WI38 (cell line): ENCODE data around the gene NPPC.

Experiments
- H3K4me3 ChIP-seq: 2 replicates; pipeline ENCODE4 v1.5.1; 2011; ENCODE audit warnings: low read depth, mild to moderate bottlenecking, control low read depth, low read length
- TF ChIP-seq, protein P1 (sequence below): IDR thresholded peaks from 2 replicates; pipeline ENCODE4 v1.5.1; 2012; ENCODE audit warnings: low read depth, mild to moderate bottlenecking, control low read depth, low read length

The NPPC gene, protein sequence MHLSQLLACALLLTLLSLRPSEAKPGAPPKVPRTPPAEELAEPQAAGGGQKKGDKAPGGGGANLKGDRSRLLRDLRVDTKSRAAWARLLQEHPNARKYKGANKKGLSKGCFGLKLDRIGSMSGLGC

DNA sequence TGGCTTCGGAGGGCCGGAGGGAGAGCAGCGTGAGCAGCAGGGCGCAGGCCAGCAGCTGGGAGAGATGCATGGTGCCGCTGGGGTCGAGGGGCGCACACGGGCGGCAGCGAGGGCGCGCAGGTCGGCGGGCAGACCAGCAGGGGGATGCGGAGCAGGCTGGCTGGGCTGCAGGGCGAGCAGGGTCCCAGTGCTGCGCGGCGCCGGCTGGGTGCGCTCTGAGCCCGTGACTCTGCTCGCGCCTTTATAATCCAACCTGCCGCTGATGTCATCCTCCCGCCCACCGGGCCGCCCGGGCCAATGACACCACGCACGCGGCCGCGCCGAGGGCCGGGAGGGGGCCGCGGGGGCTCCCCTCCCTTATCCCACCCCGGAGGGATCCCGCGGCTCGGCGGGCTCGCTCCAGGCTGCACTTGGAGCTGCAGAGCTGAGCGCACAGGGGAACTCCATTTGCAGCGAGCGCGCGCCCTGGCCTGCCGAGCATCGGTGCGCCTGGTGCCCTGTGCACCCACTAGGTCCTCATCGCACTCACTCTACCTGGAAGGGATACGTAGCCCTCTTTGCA lies at the start of gene NPPC:
Gene NPPC, minus strand, starts transcription at position 217 of the 562 bp plus-strand sequence. Its CDS starts 147 bp downstream, at position 70.
- TF ChIP-seq, protein P1, sequence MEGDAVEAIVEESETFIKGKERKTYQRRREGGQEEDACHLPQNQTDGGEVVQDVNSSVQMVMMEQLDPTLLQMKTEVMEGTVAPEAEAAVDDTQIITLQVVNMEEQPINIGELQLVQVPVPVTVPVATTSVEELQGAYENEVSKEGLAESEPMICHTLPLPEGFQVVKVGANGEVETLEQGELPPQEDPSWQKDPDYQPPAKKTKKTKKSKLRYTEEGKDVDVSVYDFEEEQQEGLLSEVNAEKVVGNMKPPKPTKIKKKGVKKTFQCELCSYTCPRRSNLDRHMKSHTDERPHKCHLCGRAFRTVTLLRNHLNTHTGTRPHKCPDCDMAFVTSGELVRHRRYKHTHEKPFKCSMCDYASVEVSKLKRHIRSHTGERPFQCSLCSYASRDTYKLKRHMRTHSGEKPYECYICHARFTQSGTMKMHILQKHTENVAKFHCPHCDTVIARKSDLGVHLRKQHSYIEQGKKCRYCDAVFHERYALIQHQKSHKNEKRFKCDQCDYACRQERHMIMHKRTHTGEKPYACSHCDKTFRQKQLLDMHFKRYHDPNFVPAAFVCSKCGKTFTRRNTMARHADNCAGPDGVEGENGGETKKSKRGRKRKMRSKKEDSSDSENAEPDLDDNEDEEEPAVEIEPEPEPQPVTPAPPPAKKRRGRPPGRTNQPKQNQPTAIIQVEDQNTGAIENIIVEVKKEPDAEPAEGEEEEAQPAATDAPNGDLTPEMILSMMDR: no peak
- H3K4me3 ChIP-seq: peak within 1 kb of the TSS; percentile 37

DNA sequence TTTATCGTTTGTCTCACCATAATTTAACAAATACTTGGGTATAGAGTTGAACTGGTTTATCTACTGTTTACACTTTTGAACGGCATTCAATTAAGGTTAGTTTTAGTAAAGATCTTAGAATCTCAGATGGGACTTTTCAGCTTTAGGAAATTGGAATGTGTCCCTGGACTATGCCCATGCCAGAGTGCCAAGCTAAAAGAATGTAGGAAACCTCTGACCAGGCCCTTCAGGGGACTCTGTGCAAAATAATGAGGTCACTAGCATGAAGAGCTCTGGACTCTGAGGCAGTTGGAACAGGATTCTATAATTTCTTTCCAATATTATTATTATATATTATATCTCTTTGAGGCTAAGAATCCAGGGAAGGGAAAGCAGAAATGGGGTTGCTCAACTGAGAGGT lies 48.8 kb upstream of the NPPC start:
- TF ChIP-seq, protein P1: no peak
- no peak overlapping the region for H3K4me3 ChIP-seq

DNA sequence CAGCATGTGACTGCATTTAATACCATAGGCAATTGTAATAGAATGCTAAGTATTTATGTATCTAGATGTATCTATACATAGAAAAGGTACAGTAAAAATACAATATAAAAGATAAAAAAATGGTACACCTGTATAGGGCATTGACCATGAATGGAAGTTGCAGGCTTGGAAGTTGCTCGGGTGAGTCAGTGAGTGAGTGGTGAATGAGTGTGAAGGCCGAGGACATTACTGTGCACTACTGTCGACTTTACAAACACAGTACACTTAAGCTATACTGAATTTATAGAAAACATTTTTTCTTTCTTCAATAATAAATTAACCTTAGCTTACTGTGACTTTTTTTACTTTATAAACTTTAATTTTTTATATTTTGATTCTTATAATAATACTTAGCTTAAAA lies 44.3 kb upstream of the NPPC start:
- no peak overlapping the region for H3K4me3 ChIP-seq
- TF ChIP-seq, protein P1: no peak

DNA sequence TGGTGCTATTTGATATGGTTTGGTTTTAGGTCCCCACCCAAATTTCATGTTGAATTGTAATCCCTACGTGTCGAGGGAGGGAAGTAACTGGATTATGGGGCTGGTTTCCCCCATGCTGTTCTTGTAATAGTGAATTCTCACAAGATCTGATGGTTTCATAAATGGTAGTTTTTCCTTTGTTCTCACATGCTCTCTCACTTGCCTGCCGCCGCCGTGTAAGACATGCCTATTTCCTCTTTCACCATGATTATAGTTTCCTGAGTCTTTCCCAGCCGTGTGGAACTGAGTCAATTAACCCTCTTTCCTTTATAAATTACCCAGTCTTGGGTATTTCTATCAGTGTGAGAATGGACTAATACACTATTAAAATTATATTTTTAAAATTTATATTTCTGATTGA lies 42.6 kb upstream of the NPPC start:
- TF ChIP-seq, protein P1: no peak
- no peak overlapping the region for H3K4me3 ChIP-seq

DNA sequence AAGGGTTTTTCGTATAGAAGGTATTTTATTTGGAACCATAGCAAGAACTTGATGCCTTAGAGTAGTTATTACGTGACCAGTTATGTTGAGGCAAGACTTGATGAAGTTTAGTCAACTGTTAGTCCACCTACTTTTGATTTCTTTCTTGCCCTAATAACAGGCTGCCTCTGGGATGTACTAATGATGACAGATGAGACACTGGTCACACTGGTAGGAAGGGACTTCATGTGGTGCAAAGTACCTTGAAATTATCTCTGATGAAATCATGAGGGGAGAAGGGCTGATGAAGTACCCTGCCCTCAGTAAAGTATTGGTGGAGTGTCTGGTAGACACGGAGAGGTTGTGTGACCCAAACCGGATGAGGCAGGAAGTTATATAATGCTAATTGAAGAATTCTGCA lies 40.7 kb upstream of the NPPC start:
- no peak overlapping the region for H3K4me3 ChIP-seq
- TF ChIP-seq, protein P1: no peak

DNA sequence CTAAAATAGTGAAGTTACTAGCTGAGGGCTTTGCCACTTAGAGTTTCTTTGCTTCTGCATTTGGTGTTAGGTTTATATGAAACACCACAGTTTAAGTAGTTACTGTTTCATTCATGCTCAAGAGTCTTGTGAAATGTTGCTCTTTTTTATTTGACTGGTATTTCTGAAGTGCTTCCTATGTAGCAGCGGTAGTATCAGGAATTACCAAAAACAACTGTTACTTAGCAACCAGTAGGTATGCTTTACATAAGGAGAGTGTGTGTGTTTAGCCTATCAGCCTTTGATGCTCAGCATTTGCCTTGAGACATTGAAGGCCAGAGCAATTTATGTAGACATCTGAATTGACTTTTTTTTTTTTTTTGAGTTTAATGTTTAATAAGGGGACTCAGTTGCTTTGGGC lies 38.9 kb upstream of the NPPC start:
- TF ChIP-seq, protein P1: no peak
- H3K4me3 ChIP-seq: no peak overlapping the region

DNA sequence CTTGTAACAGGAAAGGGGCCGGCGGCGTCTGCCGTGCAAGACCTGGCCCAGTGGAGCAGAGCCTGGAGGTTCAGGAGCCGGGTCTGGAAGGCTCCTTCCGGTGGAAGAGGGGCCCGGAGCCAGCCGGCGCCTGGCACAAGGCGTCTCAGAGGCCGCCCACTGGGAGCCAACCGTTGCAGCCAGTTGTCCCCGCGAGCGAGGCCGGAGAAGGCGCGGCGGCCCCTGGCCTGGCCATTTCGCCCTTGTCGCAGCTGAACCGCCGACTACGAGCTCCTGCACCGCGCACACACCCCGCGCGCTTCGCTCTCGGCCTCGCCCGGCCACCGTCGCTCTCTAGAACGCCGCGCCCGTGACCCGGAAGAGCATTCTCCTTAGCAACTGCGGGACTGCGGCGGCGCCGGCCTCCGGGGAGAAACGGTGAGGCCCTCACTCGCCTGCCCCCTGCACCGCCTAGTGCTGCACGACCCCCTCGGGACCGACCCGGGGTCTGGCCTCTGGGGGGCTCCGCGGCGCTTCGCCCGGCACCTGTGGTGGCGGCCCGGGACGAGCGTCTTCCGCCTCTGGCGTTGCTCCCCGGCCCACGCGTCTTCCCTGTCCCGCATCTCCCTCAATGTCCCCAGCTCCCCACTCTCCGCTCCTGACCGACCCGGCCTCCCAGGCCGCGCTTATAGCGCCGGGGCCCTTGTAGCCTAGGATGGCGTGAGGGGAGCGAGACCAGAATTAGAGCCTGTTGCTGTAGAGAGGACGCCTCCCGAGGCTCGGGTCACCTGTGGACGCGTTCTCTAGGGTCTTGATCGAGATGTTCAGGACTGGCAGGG lies 35.4 kb upstream of the NPPC start, which contains the start of gene DIS3L2:
Gene DIS3L2, plus strand, starts transcription at position 365 of the 818 bp plus-strand sequence. CDS start 53,215 bp downstream, outside the sequence.
- TF ChIP-seq, protein P1: no peak
- H3K4me3 ChIP-seq: peak within 1 kb of the TSS; percentile 96
